HepG2 (cell line): ENCODE results near the gene RAD17. TPM values are rescaled to one million over a fixed set of nuclear protein-coding genes. Genes with fewer than 3 reads are reported as not detected.

Experiments
- ARNTL ChIP-seq: sonication (generic); formaldehyde crosslinking; IDR thresholded peaks from 2 replicates; pipeline ENCODE4 v1.4.0; 2020; ENCODE audit warnings: mild to moderate bottlenecking, missing genetic modification reagents
- BRD4 ChIP-seq: sonication (generic); formaldehyde crosslinking; IDR thresholded peaks from 2 replicates; pipeline ENCODE4 v1.4.0; 2020; ENCODE audit warnings: missing genetic modification reagents
- ETV6 ChIP-seq: sonication (generic); formaldehyde crosslinking; conservative IDR thresholded peaks from 2 replicates; pipeline ENCODE4 v1.4.0; 2020; ENCODE audit warnings: missing genetic modification reagents
- JDP2 ChIP-seq: sonication (generic); formaldehyde crosslinking; IDR thresholded peaks from 2 replicates; pipeline ENCODE4 v1.8.1; 2022; ENCODE audit warnings: missing genetic modification reagents, borderline replicate concordance
- JUN ChIP-seq: sonication (generic); formaldehyde crosslinking; IDR thresholded peaks from 2 replicates; pipeline ENCODE4 v1.4.0; 2020; ENCODE audit warnings: mild to moderate bottlenecking, missing genetic modification reagents
- JUNB ChIP-seq: sonication (generic); formaldehyde crosslinking; IDR thresholded peaks from 2 replicates; pipeline ENCODE4 v1.8.0; 2022; ENCODE audit warnings: missing genetic modification reagents, mild to moderate bottlenecking, borderline replicate concordance
- NCOA2 ChIP-seq: sonication (generic); formaldehyde crosslinking; IDR thresholded peaks from 2 replicates; pipeline ENCODE4 v1.8.0; 2022; ENCODE audit warnings: inconsistent platforms
- PITX1 ChIP-seq: sonication (generic); formaldehyde crosslinking; IDR thresholded peaks from 2 replicates; pipeline ENCODE4 v1.5.1; 2020; ENCODE audit warnings: mild to moderate bottlenecking, missing genetic modification reagents
- PREB ChIP-seq: sonication (generic); formaldehyde crosslinking; IDR thresholded peaks from 2 replicates; pipeline ENCODE4 v1.4.0; 2020; ENCODE audit warnings: missing genetic modification reagents
- PRPF4 ChIP-seq: fragments of 200-400 bp; formaldehyde crosslinking; IDR thresholded peaks from 2 replicates; pipeline ENCODE4 v1.6.1; 2016; ENCODE audit warnings: low read length, low read depth; ENCODE audit not compliant: poor library complexity, severe bottlenecking
- REL ChIP-seq: sonication (generic); formaldehyde crosslinking; conservative IDR thresholded peaks from 2 replicates; pipeline ENCODE4 v1.8.0; 2022; ENCODE audit warnings: mild to moderate bottlenecking, missing genetic modification reagents, moderate library complexity
- RXRA ChIP-seq: sonication (generic); formaldehyde crosslinking; IDR thresholded peaks from 2 replicates; pipeline ENCODE4 v1.5.1; 2020; ENCODE audit warnings: missing genetic modification reagents
- TFDP1 ChIP-seq: IDR thresholded peaks from 2 replicates; pipeline ENCODE4 v1.6.1; 2016; ENCODE audit warnings: missing compliant biosample characterization, missing genetic modification reagents, borderline replicate concordance
- ZNF280B ChIP-seq: sonication (generic); formaldehyde crosslinking; IDR thresholded peaks from 2 replicates; pipeline ENCODE4 v1.5.0; 2020; ENCODE audit warnings: missing genetic modification reagents, mild to moderate bottlenecking, borderline replicate concordance
- ZNF333 ChIP-seq: sonication (generic); formaldehyde crosslinking; IDR thresholded peaks from 2 replicates; pipeline ENCODE4 v1.4.0; 2020; ENCODE audit warnings: mild to moderate bottlenecking, missing genetic modification reagents, borderline replicate concordance
- ZNF431 ChIP-seq: sonication (generic); formaldehyde crosslinking; IDR thresholded peaks from 2 replicates; pipeline ENCODE4 v1.9.0; 2022; ENCODE audit warnings: missing genetic modification reagents, low read depth, mild to moderate bottlenecking, borderline replicate concordance
- ZNF703 ChIP-seq: sonication (generic); formaldehyde crosslinking; IDR thresholded peaks from 2 replicates; pipeline ENCODE4 v1.5.1; 2020; ENCODE audit warnings: missing genetic modification reagents, mild to moderate bottlenecking, moderate library complexity, borderline replicate concordance
- ZNF788 ChIP-seq: sonication (generic); formaldehyde crosslinking; IDR thresholded peaks from 2 replicates; pipeline ENCODE4 v1.5.0; 2020; ENCODE audit warnings: mild to moderate bottlenecking, missing genetic modification reagents, borderline replicate concordance
- ZNF879 ChIP-seq: sonication (generic); formaldehyde crosslinking; IDR thresholded peaks from 2 replicates; pipeline ENCODE4 v1.8.1; 2023; ENCODE audit warnings: missing genetic modification reagents
- ZNF891 ChIP-seq: sonication (generic); formaldehyde crosslinking; IDR thresholded peaks from 2 replicates; pipeline ENCODE4 v1.5.0; 2020; ENCODE audit warnings: mild to moderate bottlenecking, missing genetic modification reagents
- polyA plus RNA-seq, 8 experiments: library from polyadenylated mRNA; depleted of rRNA in 3 of 8; stranded (reverse) in 7 of 8; unstranded in 1 of 8; fragments of >200 nt; fragmentation: Illumina TruSeq in 4 of 8; extraction: Trizol in 4 of 8; gene quantifications; 2 replicates each; pipeline versions ENCODE4 v1.2.1 to v1.2.3, GENCODE V29; 2011 to 2016; ENCODE audit warnings: low read depth in 4 of 8, missing spikeins in 1 of 8, mixed read lengths in 1 of 8; ENCODE audit not compliant: insufficient read depth in 1 of 8
- total RNA-seq, 5 experiments: library from RNA; depleted of rRNA; stranded (reverse); fragments of >200 nt; fragmentation: Illumina TruSeq; extraction: Trizol; gene quantifications; 2 replicates each; pipeline ENCODE4 v1.2.3, GENCODE V29; 2016; ENCODE audit warnings: low read depth in 1 of 5
- TF ChIP-seq, protein P1 (sequence below): sonication (generic); formaldehyde crosslinking; IDR thresholded peaks from 2 replicates; pipeline ENCODE4 v1.4.0; 2020; ENCODE audit warnings: missing genetic modification reagents
- TF ChIP-seq, protein P2 (sequence below): sonication (generic); formaldehyde crosslinking; IDR thresholded peaks from 2 replicates; pipeline ENCODE4 v1.5.0; 2020; ENCODE audit warnings: missing genetic modification reagents

Gene RAD17
- total and polyA plus RNA-seq, 2 of the 13 experiments (the other 11 are each of a cell fraction or from before 2014, with no cell fraction given): 24.0 to 25.9 TPM

DNA sequence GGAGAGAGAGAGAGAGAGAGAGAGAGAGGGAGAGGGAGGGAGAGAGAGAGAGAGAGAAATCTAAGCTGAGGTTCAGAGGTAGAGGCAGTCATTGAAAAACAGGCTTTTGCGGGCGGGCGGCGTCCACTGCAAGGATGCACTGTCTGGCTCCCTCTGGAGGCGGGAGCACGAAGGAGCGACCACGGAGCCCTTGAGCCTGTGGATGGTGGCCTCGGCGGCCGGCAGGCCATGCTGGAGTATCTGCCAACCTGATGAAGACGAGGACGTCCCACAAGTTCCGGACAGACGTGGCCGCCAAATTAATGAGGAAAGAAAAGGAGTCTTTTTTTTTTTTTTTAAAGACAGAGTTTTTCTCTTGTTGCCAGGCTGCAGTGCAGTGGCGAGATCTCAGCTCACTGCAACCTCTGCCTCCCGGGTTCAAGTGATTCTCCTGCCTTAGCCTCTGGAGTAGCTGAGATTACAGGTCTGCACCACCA lies 34.8 kb upstream of the RAD17 start (continued):
- TF ChIP-seq REL (CRISPR knock-in tag) (no peak), JDP2 (CRISPR knock-in tag) (no peak), ZNF333 (no peak), TFDP1 (peak; percentile 41; the same call in 1 of the 2 replicates), NCOA2 (CRISPR knock-in tag) (no peak), ZNF703 (no peak), JUN (CRISPR knock-in tag) (no peak), PREB (CRISPR knock-in tag) (no peak), ZNF891 (CRISPR knock-in tag) (peak; percentile 61; the same call in 1 of the 2 replicates), BRD4 (CRISPR knock-in tag) (no peak), ARNTL (CRISPR knock-in tag) (no peak), PITX1 (CRISPR knock-in tag) (peak; percentile 77), ZNF280B (CRISPR knock-in tag) (0 out of 2 replicates have a peak, but pooled peaks have one; percentile 30), ZNF879 (no peak), RXRA (CRISPR knock-in tag) (0 out of 2 replicates have a peak, but pooled peaks have one; percentile 20), ZNF431 (CRISPR knock-in tag) (0 out of 2 replicates have a peak, but pooled peaks have one; percentile 42), PRPF4 (no peak), ZNF788 (CRISPR knock-in tag) (no peak; the same call in 1 of the 2 replicates), ETV6 (CRISPR knock-in tag) (no peak), JUNB (CRISPR knock-in tag) (no peak)
- TF ChIP-seq, protein P1, sequence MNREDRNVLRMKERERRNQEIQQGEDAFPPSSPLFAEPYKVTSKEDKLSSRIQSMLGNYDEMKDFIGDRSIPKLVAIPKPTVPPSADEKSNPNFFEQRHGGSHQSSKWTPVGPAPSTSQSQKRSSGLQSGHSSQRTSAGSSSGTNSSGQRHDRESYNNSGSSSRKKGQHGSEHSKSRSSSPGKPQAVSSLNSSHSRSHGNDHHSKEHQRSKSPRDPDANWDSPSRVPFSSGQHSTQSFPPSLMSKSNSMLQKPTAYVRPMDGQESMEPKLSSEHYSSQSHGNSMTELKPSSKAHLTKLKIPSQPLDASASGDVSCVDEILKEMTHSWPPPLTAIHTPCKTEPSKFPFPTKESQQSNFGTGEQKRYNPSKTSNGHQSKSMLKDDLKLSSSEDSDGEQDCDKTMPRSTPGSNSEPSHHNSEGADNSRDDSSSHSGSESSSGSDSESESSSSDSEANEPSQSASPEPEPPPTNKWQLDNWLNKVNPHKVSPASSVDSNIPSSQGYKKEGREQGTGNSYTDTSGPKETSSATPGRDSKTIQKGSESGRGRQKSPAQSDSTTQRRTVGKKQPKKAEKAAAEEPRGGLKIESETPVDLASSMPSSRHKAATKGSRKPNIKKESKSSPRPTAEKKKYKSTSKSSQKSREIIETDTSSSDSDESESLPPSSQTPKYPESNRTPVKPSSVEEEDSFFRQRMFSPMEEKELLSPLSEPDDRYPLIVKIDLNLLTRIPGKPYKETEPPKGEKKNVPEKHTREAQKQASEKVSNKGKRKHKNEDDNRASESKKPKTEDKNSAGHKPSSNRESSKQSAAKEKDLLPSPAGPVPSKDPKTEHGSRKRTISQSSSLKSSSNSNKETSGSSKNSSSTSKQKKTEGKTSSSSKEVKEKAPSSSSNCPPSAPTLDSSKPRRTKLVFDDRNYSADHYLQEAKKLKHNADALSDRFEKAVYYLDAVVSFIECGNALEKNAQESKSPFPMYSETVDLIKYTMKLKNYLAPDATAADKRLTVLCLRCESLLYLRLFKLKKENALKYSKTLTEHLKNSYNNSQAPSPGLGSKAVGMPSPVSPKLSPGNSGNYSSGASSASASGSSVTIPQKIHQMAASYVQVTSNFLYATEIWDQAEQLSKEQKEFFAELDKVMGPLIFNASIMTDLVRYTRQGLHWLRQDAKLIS (CRISPR knock-in tag): no peak
- TF ChIP-seq, protein P2, sequence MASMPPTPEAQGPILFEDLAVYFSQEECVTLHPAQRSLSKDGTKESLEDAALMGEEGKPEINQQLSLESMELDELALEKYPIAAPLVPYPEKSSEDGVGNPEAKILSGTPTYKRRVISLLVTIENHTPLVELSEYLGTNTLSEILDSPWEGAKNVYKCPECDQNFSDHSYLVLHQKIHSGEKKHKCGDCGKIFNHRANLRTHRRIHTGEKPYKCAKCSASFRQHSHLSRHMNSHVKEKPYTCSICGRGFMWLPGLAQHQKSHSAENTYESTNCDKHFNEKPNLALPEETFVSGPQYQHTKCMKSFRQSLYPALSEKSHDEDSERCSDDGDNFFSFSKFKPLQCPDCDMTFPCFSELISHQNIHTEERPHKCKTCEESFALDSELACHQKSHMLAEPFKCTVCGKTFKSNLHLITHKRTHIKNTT (CRISPR knock-in tag): no peak
